Glutamatergic neuron (in vitro differentiated cells): ENCODE data around the gene RGS14. TPM values are rescaled to one million over a fixed set of nuclear protein-coding genes. Genes with fewer than 3 reads are reported as not detected.

Source experiments
- DNase-seq: peaks from one replicate; pipeline ENCODE4 v3.0.0; 2022
- H3K27ac Mint-ChIP-seq: one replicate; pipeline ENCODE4 v1.8.0; 2020; ENCODE audit warnings: mild to moderate bottlenecking, mixed read lengths, inconsistent platforms; ENCODE audit not compliant: unreplicated experiment
- H3K27me3 Mint-ChIP-seq: one replicate; pipeline ENCODE4 v1.8.0; 2020; ENCODE audit warnings: mild to moderate bottlenecking, moderate library complexity, mixed read lengths, inconsistent platforms; ENCODE audit not compliant: unreplicated experiment
- H3K36me3 Mint-ChIP-seq: one replicate; pipeline ENCODE4 v1.8.0; 2020; ENCODE audit warnings: mild to moderate bottlenecking, mixed read lengths, inconsistent platforms; ENCODE audit not compliant: unreplicated experiment
- H3K4me1 Mint-ChIP-seq: one replicate; pipeline ENCODE4 v1.8.0; 2020; ENCODE audit warnings: mild to moderate bottlenecking, low read depth, mixed read lengths, inconsistent platforms; ENCODE audit not compliant: unreplicated experiment
- H3K4me3 Mint-ChIP-seq: one replicate; pipeline ENCODE4 v1.8.0; 2020; ENCODE audit warnings: mild to moderate bottlenecking, mixed read lengths, inconsistent platforms; ENCODE audit not compliant: unreplicated experiment
- H3K9me3 Mint-ChIP-seq: one replicate; pipeline ENCODE4 v1.8.0; 2020; ENCODE audit warnings: mild to moderate bottlenecking, moderate library complexity, mixed read lengths, inconsistent platforms; ENCODE audit not compliant: unreplicated experiment
- CTCF ChIP-seq: fragments of 200-600 bp; sonication (generic); IDR thresholded peaks from one replicate; pipeline ENCODE4 v1.5.0; 2021; ENCODE audit not compliant: partially characterized antibody, unreplicated experiment
- total RNA-seq: library from RNA; stranded (reverse); fragmentation: NEBNext Ultra II Directional; extraction: Animal tissue kit (Norgen Biotek cat#: 25700); gene quantifications from one replicate; pipeline ENCODE4 v1.2.1, GENCODE V29; 2021; ENCODE audit not compliant: unreplicated experiment

The RGS14 gene
- total RNA-seq, 1 donor from 2014 or later, result 15.9 TPM

- no peak for TF ChIP-seq CTCF
- Mint-ChIP-seq H3K27ac (no peak overlapping the region), H3K27me3 (peaks cover 6% of the 10 kb centered on the region), H3K4me3 (no peak overlapping the region), H3K4me1 (peaks cover 7% of the 10 kb centered on the region), H3K9me3 (peaks cover 2% of the 10 kb centered on the region), H3K36me3 (peaks cover 4% of the 10 kb centered on the region)
- no peak for DNase-seq
Observed at GRCh38 chr5:177313561-177314259, 44.0 kb upstream of the RGS14 start.

GRCh38 chr5:177314376-177315342, 43.1 kb upstream of the RGS14 start:
- Mint-ChIP-seq H3K27ac (no peak overlapping the region), H3K36me3 (peaks cover 4% of the 10 kb centered on the region), H3K4me1 (peaks cover 7% of the 10 kb centered on the region), H3K27me3 (peaks cover 6% of the 10 kb centered on the region), H3K9me3 (peaks cover 4% of the 10 kb centered on the region), H3K4me3 (no peak overlapping the region)
- no peak for TF ChIP-seq CTCF
- no peak for DNase-seq

- TF ChIP-seq CTCF, result no peak
- Mint-ChIP-seq H3K27ac (no peak overlapping the region), H3K36me3 (peaks cover 4% of the 10 kb centered on the region), H3K27me3 (peaks cover 6% of the 10 kb centered on the region), H3K4me1 (peaks cover 4% of the 10 kb centered on the region), H3K9me3 (peaks cover 4% of the 10 kb centered on the region), H3K4me3 (no peak overlapping the region)
- DNase-seq, result no peak
Observed at GRCh38 chr5:177315411-177315810, 42.3 kb upstream of the RGS14 start.

- Mint-ChIP-seq H3K36me3 (peaks cover 4% of the 10 kb centered on the region), H3K4me3 (no peak overlapping the region)
- no peak for TF ChIP-seq CTCF
Observed at GRCh38 chr5:177316005-177316404, 41.7 kb upstream of the RGS14 start.

More at GRCh38 chr5:177316005-177316404, 41.7 kb upstream of the RGS14 start:
- Mint-ChIP-seq H3K9me3 (peaks cover 4% of the 10 kb centered on the region), H3K4me1 (peaks cover under 1% of the 10 kb centered on the region), H3K27ac (peak overlapping the region; percentile 77), H3K27me3 (peaks cover 2% of the 10 kb centered on the region)
- DNase-seq, result no peak
